Measurements from ENCODE around the gene QKI.
"Not testable (repeated sequence)": the region's sequence is repeated elsewhere in the genome, so short reads cannot be mapped to it uniquely, and the experiment has no call there.

The QKI gene

DNA sequence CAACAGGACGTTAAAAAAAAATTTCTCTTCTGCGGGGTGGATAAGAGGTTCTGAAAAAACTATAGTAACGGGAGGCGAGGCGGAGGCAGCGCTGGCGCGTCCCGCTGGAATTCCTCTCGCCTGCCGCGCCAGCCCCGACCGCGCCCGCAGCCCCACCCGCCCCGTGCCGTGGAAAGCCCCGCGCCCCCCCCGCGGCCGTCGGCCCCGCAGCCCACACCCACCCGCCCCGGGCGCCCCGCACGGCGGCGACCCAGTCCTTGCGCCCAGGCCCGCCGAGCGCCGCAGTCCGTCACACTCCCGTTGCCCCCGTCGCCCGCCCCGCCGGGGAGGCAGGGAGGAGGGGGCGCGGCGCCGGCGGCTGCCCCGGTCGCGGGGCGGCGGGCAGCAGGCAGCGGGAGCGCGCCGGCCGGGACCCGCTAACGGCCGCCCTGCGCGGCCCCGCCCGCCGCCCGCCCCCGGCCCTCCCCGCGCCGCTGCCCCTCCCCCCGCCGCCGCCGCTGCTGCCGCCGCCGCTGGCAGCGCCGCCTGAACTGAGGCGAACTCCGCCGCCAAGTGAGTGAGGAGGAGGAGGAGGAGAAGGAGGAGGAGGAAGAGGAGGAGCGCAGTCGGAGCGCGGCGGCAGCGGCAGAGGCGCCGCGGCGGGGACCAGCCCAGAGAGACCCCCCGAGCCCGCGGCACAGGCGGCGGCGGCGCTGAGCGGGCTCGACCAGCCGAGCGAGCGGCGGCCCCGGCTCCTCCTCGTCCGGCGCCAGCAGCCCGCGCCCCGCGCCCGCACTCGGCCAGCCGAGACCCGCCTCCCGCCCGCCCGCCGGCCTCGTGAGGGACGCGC is at the start of gene QKI:
QKI (plus strand) TSS at position 602 of the 829 bp plus-strand sequence. CDS start 476 bp downstream, outside the sequence.
- DNase-seq: peak; percentile 92

DNA sequence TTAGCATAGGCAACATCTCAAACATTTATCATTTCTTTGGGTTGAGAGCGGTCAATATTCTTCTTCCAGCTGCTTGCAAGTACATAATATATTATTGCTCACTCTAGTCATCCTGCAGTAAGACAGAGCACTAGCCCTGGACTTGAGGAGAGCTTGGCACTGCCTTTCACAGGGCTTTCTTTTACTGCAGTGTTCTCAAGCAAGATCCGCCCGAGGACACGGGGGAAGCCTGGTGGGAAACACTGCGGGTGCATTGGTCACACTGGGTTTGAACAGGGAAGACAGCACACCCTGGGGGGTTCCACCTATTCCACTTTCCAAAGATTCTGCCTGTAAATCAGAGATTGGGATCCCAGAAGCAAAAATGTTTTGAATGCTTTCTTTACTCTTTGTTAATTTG is 48.2 kb upstream of the QKI start:
- DNase-seq: no peak

DNA sequence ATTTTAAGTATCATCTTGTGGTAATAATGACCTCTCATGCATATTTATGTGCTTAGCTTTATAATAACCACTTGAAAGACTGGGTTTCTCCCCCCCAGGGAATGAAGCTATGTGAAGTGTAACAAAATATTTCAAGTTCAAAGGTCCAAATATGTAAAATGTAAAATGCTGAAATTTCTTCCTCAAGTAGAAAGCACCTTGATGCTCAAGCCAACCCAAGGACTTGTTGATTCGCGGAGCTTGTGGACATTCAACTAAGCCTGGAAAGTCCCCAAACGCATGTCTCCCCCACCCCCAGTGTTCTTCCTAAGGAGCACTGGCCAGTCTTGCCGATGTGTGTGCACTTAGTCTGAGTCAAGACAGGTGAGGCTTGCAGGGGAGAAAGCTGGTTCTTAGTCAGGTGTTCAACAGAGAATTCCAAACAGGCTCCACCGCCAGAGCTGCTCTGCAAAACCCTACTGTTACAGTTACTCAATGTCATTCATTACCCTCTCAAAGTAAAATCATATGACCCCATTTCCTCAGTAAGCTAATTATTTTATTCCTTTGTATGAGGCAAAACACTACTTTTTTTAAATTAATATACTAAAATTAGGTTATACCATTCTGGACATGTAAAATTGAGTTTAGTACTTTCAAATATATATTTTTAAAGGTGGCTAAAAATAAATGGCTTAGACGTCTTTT is 46.9 kb upstream of the QKI start:
- no peak for DNase-seq

DNA sequence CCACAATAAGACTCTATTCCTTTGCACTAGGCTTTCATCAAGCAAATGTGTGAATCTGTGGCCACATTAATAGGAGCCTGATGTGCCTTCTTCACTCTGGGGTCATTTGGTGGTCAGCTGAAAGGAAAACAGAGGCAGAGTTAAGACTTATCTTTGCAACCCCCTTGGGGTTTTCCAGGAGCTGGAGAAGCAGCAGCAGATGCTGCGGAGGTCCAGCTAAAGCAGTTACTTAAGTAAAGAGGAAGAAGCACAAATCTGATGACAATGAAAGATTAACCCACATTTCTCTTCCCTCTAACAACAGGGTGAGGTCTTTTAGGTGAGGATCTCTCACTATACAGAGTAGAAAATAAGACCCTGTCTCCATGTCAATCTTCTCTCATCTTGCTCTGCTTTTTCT is 45.4 kb upstream of the QKI start:
- no peak for DNase-seq

DNA sequence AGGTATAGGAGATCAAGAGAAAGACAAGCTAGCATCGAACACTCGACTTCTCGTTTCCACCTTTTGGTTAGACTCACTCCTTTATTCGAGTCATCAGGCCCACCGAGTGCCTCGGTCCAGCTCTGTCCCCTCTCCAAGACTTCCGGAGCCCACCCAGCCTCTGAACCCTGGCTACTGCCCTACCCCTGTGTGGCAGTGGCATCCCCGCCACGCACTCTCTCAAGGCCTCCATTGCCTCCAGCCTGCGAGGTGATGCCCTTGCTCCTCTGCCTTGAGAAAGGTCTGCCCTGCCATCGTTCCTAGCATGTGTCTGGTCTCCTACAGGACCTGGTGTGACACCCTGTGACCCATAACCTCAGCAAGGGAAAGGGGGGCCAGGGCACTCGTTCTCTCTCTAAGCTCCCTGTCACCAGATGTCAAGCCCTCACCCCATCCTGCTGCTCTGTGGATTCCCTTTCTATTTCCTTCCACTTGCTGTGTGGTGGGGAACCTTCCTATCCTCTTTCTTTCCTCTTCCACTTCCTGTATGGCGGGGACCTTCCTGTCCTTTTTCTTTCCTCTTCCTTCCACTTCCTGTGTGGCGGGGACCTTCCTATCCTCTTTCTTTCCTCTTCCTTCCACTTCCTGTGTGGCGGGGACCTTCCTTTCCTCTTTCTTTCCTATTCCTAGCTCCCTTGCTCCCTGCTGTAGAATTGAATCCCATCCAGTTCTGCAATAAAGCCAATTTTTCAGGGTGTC is 44.7 kb upstream of the QKI start:
- no peak for DNase-seq

DNA sequence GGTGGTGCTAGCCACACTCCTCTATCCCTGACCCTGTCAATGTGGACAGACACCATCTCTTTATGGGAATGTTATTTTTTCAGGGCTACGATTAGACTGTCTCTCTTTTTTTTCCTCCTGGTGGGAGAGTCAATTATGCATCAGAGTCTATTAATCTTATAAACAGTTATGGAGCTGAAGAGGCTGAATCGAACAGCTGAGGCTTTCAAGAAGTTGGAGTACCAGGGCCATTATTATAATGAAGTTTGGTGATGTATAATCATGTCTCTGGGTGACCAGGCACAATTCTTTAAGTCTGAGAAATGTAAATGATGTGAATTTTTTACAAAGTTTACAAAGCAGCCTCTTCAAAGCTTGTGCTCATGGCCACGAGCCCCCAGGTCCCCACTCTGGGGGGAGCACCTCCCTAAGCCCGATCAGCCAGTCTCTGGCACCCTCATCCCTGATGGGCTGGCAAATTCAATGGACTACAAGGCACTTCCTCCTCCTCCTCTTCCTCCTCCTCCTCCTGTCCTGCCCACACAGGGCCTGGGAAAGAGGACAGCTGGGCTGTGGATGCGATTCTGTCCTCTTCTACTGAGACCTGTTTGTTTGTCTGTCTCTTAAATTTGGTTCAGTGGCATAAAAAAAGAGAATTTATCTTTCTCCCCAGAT is 43.9 kb upstream of the QKI start:
- DNase-seq: no peak

DNA sequence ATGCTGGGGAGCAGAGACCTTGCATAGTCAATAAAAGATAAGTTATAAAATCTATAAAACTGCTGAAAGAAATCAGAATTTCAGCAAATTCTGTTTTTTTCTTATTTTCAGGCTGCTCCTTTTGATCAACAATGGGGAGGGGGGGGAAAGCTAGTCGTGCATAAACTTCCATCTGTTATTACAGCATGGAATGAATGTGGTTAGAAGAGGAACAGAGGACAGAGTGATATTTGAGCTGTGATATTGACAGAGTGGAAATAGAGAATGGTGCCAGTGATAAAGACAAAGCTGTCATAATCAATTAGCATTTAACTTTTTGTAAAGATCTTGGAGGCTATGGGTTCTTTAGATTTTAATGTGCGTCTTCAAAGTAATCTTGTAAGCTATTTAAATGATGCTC is 43.4 kb upstream of the QKI start:
- no peak for DNase-seq

DNA sequence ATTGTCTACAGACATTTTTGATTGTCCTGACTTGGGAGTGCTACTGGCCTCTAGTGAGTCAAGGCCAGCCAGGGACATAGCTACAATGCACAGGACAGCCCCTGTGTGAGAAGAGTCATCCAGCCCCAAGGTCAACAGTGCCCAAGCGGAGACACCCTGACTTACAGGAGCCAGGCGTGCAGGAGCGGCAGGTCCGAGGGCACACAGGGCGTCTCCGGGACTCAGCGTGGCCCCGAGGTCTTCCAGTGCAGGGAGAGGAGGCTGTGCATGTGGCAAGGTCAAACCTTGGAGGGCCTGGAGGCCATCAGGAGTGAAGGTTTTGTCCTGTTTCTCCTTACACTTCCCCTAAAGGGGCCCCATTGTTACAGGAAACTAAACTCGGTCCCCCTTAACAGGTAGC is 41.3 kb upstream of the QKI start:
- DNase-seq: no peak

DNA sequence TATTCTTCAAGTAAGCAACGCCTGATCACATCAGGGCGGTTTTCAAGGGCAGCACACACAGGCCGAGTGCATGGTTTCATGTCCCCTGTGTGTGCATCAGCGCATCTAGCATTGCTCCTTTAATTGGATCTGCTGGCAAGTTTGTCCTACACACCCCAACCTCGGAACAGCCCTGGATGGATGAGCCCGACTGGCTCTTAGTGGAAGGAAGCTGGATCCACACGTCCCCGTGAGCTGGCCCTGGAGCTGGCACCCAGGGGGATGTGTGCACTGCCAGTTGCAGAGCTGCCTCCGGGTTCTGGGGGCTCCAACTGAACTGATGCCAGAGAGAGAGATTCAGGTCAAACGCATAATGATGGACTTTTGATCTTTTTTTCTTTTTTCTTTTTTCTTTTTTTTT is 39.2 kb upstream of the QKI start:
- DNase-seq: no peak

DNA sequence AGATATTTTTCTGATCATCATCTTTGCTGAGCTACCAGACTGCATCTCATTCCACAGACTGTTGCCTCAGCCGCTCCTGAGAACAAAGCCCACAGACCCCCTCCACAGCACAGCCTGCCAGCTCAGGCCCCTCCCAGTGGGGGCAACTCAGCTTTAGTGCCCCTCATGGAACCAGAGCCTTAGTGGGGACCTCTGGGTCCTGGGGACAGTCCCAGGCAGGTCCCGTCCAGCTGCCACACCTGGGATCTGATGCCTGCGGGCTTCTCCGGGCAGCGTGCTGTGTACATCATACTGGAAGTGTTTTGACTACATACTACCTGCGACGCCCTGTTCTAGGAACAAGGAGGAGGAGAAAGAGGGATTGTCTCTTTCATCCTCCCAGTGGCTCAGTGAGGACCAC is 38.3 kb upstream of the QKI start:
- no peak for DNase-seq

DNA sequence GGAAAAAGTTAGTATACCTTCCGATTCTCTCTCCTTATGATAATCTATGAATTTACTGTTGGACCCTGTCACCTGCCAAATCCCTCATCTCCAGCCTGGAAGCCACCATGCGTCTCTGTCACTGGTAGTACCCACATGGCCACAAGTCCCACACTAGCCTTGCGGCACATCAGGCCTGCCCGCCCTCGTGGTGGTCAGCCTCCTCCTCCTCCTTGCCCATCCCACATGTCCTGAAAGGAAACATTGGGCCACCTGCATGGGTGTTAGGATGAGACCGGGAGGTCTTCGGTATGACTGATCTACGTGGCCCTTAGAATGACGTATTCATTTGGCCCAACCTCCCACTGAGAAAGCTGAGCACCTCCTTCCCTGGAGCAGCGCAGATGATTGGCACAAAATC is 37.0 kb upstream of the QKI start:
- no peak for DNase-seq

DNA sequence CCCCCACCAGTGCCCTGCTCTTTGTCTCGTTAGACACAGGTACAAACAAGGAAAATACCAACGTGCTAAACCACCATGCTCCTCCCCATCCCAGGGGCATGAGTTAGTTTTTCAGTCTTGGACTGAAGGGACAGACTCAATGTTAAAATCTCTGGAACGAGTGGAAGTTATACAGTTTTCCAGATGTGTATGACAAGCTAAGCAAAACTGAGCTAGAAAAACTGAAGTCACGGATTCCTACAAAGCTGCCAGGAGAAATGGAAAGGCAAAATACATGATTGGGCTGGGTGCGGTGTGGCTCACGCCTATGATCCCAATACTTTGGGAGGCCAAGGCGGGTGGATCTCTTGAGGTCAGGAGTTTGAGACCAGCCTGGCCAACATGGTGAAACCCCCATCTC is 34.3 kb upstream of the QKI start:
- DNase-seq: peak; percentile 64

DNA sequence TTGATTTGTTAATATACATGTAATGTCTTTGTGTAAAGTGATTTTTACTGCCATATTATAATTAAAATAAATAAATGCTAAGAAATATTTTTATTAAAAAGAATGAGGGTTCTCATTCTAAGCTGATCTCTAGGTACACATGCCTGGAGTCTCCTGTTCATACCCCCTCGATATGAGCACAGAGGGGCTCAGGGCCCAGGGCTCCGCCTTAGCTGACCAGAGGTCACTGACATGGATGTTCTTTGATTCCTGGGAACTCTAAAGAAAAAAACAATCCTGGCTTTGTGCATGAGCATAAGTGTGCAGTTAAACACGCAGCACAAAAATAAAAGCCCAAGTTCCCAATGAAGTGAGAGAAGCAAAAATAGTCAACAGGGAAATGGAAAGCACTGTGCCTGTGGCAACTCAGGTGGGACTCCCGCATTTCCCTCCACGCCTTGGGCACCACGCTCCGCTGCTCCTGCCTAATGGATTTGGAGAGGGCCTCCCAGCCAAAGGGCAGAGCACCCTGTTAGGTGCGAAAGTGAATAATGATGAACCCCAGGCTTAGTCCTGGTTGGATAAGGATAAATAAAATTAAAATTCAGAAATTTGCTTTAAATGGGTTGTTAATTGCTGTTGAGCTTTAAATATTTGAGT is 33.3 kb upstream of the QKI start:
- DNase-seq: no peak

DNA sequence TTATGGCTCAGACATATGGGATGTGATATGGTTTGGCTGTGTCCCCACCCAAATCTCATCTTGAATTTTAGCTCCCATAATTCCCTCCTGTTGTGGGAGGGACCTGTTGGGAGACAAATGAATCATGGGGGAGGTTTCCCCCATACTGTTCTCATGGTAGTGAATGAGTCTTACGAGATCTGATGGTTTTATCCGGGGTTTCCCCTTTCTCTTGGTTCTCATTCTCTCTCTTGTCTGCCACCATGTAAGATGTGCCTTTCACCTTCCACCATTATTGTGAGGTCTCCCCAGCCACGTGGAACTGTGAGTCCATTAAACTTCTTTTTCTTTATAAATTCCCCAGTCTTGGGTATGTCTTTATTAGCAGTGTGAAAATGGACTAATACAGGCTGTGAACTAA is 31.1 kb upstream of the QKI start:
- not testable (repeated sequence) for DNase-seq

DNA sequence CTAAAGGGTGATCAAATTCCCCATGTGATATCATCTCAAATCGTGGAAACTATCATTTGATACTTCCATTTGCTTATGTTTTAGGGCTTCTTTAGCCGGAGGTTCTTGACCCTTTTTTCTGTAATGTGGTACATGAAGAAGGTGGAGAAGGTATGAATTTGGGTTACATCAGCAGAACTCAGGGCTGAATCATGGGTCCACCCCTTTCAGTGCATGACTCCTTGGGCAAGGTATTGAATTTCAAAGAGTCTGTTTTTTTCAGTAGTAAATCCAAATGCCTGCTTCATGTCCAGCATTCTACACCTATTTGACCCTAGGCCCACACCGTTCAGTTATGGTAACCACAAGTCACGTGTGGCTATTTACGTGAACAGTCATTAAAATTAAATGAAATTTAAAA is 30.6 kb upstream of the QKI start:
- no peak for DNase-seq

DNA sequence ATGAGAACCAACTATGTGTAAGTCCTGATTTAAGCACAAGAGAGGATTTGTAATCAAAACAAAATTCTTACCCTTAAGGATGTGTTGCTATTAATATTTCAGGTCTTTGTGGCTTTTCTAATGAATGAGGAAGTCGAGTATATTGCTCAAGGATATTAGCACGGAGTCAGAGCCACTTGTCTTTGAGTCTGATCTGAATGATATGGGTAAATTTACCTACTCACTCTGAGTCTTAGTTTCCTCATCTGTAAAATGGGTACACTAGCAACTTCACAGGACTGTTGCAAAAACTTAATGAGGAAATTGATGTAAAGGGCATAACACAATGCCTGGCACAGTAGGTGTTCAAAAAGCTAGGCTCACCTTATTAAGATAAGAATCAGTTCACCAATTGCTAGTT is 30.0 kb upstream of the QKI start:
- no peak for DNase-seq

DNA sequence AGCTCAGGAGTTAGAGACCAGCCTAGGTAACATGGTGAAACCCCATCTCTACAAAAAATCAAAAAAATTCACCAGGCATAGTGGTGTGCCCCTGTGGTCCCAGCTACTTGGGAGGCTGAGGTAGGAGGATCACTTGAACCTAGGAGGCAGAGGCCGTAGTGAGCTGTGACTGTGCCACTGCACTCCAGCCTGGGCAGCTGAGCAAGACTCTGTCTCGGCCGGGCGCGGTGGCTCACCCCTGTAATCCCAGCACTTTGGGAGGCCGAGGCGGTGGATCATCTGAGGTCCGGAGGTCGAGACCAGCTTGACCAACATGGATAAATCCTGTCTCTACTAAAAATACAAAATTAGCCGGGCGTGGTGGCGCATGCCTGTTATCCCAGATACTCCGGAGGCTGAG is 29.0 kb upstream of the QKI start:
- not testable (repeated sequence) for DNase-seq

DNA sequence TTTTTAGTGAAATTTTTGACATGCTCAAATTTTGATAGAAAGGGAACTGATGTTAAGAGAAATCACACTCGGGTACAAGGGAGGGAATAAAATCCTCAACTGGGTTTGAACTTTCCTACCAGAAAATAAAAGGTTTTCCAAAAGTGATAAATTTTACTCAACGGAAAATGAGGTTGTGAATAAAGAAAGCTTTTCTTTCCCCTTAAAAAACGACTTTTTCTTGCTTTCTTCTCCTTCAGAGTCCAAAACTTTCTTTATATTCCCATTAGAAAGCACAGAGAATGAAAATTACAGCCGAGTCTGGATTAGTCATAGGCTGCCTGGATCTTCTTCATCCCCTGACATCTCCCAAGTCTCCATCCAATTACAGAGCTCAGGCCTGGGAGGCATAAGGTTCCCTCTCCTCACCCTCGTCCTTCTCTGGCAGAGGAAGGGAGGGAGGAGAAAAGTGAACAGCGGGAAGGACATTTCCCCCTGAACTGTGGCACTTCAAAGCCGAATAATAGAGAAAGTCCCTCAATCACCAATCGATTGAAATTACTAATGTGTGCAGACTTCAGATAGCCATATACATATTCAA is 28.1 kb upstream of the QKI start:
- no peak for DNase-seq

DNA sequence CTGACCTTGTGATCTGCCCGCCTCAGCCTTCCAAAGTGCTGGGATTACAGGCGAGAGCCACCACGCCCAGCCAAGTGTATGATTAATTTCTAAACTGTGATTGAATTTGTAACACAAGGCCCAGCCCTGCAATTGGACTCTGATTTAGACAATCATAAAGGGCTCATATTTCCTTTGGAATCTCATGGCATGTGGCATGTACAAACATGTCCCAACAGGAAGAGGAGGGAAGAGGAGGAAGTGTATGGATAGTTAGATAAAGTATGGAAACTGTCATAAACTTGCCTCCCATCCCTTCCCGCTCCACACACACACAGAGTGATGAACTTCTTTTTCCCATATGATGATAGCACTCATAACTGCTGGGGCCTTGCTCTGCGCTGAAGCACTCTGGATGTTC is 27.2 kb upstream of the QKI start:
- DNase-seq: no peak

DNA sequence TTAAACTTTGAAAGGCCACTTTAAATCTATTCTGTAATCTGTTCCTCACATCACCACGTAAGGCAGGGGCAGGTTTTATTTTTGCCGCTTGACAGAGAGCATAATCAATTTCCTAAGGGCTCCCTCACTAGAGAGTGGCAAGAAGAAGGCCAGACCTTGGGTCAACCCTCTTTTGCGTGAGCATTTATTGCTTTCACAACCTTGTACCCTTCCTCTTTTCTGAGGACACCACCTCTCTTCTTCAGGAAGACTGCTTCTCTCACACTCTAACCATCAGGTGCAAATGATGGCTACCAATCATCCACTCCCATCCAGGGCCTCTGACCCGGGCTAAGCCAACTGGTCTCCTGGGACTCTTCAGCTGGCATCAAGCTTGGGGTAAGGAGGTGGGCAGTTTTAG is 25.2 kb upstream of the QKI start:
- no peak for DNase-seq

DNA sequence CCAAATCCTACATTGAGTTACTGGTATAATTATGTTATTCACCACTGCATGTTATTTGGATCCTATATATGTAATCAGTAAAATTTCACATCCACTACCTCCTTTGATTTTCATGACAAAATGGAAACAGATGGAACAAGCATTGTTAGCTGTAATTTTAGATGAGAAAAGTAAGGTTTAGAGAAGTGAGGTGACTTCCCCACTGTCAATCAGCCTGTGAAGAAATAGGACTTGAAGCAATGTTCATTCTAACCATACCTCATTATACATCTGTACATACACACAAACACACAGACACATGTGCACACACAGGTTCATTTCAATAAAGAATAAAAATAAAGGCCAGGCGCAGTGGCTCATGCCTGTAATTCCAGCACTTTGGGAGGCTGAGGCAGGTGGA is 23.7 kb upstream of the QKI start:
- DNase-seq: no peak

DNA sequence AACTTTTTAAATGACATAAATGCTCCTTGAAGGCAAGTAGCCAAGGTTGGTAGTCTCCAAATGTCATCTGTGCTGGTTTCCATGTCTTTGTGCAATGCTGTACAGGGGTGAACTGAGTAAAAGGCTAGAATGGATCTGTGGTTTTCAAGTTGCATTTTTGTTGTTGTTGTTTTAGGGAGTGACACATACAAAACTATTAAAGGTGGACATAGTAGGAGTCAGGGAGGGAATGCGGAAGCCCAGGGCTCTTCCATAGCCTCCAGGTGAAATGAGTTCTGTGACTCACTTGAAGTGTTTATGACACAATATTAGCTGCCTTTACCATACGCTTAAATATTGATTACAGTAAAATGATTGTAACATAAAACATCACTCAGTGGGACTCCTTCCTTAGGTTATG is 22.5 kb upstream of the QKI start:
- DNase-seq: no peak

DNA sequence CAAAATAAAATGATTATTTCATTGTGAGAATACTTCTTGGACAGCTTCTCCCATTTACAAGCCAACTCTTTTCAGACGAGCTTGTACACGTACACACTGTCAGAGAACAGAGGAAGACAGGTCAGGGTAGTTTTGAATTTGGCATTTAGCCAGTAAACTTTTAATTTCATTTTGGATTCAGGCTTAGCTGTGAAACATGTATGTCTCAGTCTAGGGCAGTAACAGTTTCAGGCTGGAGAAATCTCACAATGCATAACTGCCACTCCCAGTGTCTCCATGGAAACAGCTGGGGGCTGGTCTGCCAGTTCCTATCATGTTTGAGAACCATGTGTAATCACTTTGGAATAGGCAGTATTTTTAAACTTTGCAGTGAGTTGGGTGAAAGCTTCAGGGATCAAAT is 22.0 kb upstream of the QKI start:
- no peak for DNase-seq
